Testis (tissue), 3 donors: ENCODE results near the gene RET. TPM values are rescaled to one million over a fixed set of nuclear protein-coding genes. Genes with fewer than 3 reads are reported as not detected.

Experiments used
- DNase-seq: peaks from one replicate; pipeline ENCODE4 v3.0.0-alpha.2; 2019
- H3K27ac ChIP-seq, 2 donors: fragments of 200-600 bp; sonication (generic); one replicate each; pipeline ENCODE4 v1.5.1; 2019
- H3K27me3 ChIP-seq: fragments of 200-600 bp; sonication (generic); one replicate; pipeline ENCODE4 v1.5.1; 2019
- H3K36me3 ChIP-seq: fragments of 200-600 bp; sonication (generic); one replicate; pipeline ENCODE4 v1.5.1; 2017; ENCODE audit warnings: low read depth; ENCODE audit errors: missing control alignments
- H3K4me1 ChIP-seq: fragments of 200-600 bp; sonication (generic); one replicate; pipeline ENCODE4 v1.5.1; 2019
- H3K4me3 ChIP-seq, 2 donors: fragments of 200-600 bp; sonication (generic); one replicate each; pipeline ENCODE4 v1.5.1; 2017 to 2019
- H3K9me3 ChIP-seq: fragments of 200-600 bp; sonication (generic); one replicate; pipeline ENCODE4 v1.5.1; 2017
- CTCF ChIP-seq, 3 experiments: fragments of 450-650 bp in 2 of 3; fragments of 200-600 bp in 1 of 3; sonication (generic) in 1 of 3; IDR thresholded peaks; one replicate each; pipeline ENCODE4 v1.5.1; 2016 to 2019; ENCODE audit warnings: antibody characterized with exemption in 3 of 3, mild to moderate bottlenecking in 2 of 3, moderate library complexity in 1 of 3
- POLR2A ChIP-seq: fragments of 450-650 bp; IDR thresholded peaks from one replicate; pipeline ENCODE4 v1.6.1; 2017; ENCODE audit warnings: antibody characterized with exemption, mild to moderate bottlenecking, moderate library complexity
- WGBS, 2 donors: methylation state at CpG; one replicate each; pipeline ENCODE4 v1.1.5; 2018; 5-methylcytosine and 5-hydroxymethylcytosine counted together
- intact Hi-C: fragments of 100-400 bp; cut with DNase I; formaldehyde crosslinking; loops from one replicate; pipeline ENCODE4 v1.15.1; 2023; ENCODE audit warnings: low total_unique reads
- polyA plus RNA-seq: library from polyadenylated mRNA; stranded (reverse); fragments of 350-450 nt; fragmentation: Illumina TruSeq; extraction: RNeasy Lipid Tissue Mini Kit (QIAGEN cat#74804); gene quantifications from one replicate; pipeline ENCODE4 v1.2.3, GENCODE V29; 2014; ENCODE audit warnings: low read depth, low replicate concordance; ENCODE audit not compliant: insufficient read depth
- total RNA-seq, 2 donors: library from RNA; depleted of rRNA; stranded (reverse); fragments of >200 nt; gene quantifications; one replicate each; pipeline ENCODE4 v1.2.3, GENCODE V29; 2016

Gene RET
- total and polyA plus RNA-seq, 3 donors from 2014 or later: 5.1 to 9.5 (median 7.3) TPM

- H3K4me3 ChIP-seq: no peak overlapping the region
- H3K36me3 ChIP-seq: no peaks in the 10 kb centered on the region
- 48 to 70% methylated on average over 2 of the region's 2 CpGs for whole genome bisulfite sequencing, 2 donors
- no peak overlapping the region for H3K27ac ChIP-seq
- no peaks in the 10 kb centered on the region for H3K4me1 ChIP-seq
- TF ChIP-seq CTCF (IDR thresholded peaks at IDR 0.05): no peak
- no peak for TF ChIP-seq POLR2A
- DNase-seq: no peak
- intact Hi-C loops: no loop called here
- no peaks in the 10 kb centered on the region for H3K9me3 ChIP-seq
- no peaks in the 10 kb centered on the region for H3K27me3 ChIP-seq
Observed at GRCh38 chr10:43151371-43151770, 74.5 kb downstream of the RET start.

GRCh38 chr10:43153901-43154300 is 77.0 kb downstream of the RET start:
- H3K27me3 ChIP-seq: no peaks in the 10 kb centered on the region
- H3K4me3 ChIP-seq: no peak overlapping the region
- H3K4me1 ChIP-seq: no peaks in the 10 kb centered on the region
- WGBS, 2 donors: 80 to 87% methylated on average over 2 of the region's 2 CpGs
- DNase-seq: no peak
- intact Hi-C loops: no loop called here
- no peaks in the 10 kb centered on the region for H3K36me3 ChIP-seq
- no peak overlapping the region for H3K27ac ChIP-seq
- TF ChIP-seq CTCF (IDR thresholded peaks at IDR 0.05) (no peak), POLR2A (no peak)
- no peaks in the 10 kb centered on the region for H3K9me3 ChIP-seq

- Histone ChIP-seq H3K27me3 (no peaks in the 10 kb centered on the region), H3K36me3 (no peaks in the 10 kb centered on the region), H3K4me3 (no peak overlapping the region), H3K27ac (no peak overlapping the region), H3K9me3 (no peaks in the 10 kb centered on the region), H3K4me1 (peaks cover 1% of the 10 kb centered on the region)
- DNase-seq: no peak
- 88 to 100% methylated on average over 2 of the region's 2 CpGs for WGBS, 2 donors
- TF ChIP-seq CTCF (IDR thresholded peaks at IDR 0.05) (no peak), POLR2A (no peak)
- intact Hi-C loops: no loop called here
Observed at GRCh38 chr10:43155221-43155620, 78.4 kb downstream of the RET start.

- TF ChIP-seq CTCF (IDR thresholded peaks at IDR 0.05) (no peak), POLR2A (no peak)
- Histone ChIP-seq H3K36me3 (no peaks in the 10 kb centered on the region), H3K9me3 (no peaks in the 10 kb centered on the region), H3K27ac (no peak overlapping the region), H3K27me3 (no peaks in the 10 kb centered on the region), H3K4me1 (peaks cover 3% of the 10 kb centered on the region), H3K4me3 (no peak overlapping the region)
- WGBS, 2 donors: 92 to 96% methylated on average over 1 of the region's 1 CpG
- DNase-seq: no peak
- intact Hi-C loops: no loop called here
Observed at GRCh38 chr10:43155741-43156140, 78.9 kb downstream of the RET start.

GRCh38 chr10:43156590-43157341 is 79.9 kb downstream of the RET start:
- peaks cover 3% of the 10 kb centered on the region for H3K4me1 ChIP-seq
- TF ChIP-seq CTCF (IDR thresholded peaks at IDR 0.05) (no peak), POLR2A (no peak)
- WGBS, 2 donors: 91 to 93% methylated on average over 9 of the region's 9 CpGs
- H3K9me3 ChIP-seq: no peaks in the 10 kb centered on the region
- intact Hi-C loops: no loop called here
- no peak for DNase-seq
- no peak overlapping the region for H3K27ac ChIP-seq
- no peak overlapping the region for H3K4me3 ChIP-seq
- no peaks in the 10 kb centered on the region for H3K27me3 ChIP-seq
- H3K36me3 ChIP-seq: no peaks in the 10 kb centered on the region
